GM18519 (cell line): ENCODE results near the gene PRELID3B.

Experiments used
- ATAC-seq: cut with Tn5 transposase; IDR thresholded peaks from one replicate; pipeline ENCODE4 v1.9.1; 2021; ENCODE audit warnings: mild to moderate bottlenecking, moderate library complexity; ENCODE audit not compliant: unreplicated experiment, low FRiP score

Gene PRELID3B

DNA sequence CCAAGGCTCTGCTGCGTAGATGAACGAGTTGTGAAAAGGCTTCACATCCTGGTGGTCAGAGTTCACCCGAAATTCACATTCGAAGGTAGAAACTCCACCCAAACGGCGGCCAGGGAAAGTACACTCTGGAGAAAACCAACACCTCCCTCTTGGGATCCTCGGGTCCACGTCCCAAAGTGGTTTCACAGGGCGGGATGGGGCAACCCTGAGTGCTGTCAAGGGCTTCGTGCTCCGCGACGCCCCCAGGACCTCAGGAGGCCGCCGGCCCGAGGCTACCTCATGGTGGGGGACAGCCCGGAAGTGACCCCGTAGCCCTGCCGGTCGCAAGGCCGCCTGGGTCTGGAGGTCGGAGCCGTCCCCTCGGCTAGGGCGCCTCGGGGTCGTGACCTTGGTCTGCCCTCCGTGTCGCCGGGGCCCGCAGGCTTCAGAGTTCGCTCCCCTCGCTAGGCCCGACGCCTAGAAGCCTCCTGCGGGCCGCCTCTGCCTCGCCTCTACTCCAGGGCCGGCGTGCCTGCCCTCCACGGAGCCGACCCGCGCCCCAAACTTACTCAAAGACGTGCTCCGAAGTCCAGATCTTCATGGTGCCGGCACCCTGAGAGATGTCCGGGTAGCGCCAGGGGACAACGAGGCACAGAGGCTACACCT, at the start of gene PRELID3B:
Gene PRELID3B (minus strand): TSS at position 636 of the 645 bp plus-strand sequence. CDS start 56 bp downstream, at position 580.
- peak; percentile 12 for ATAC-seq

DNA sequence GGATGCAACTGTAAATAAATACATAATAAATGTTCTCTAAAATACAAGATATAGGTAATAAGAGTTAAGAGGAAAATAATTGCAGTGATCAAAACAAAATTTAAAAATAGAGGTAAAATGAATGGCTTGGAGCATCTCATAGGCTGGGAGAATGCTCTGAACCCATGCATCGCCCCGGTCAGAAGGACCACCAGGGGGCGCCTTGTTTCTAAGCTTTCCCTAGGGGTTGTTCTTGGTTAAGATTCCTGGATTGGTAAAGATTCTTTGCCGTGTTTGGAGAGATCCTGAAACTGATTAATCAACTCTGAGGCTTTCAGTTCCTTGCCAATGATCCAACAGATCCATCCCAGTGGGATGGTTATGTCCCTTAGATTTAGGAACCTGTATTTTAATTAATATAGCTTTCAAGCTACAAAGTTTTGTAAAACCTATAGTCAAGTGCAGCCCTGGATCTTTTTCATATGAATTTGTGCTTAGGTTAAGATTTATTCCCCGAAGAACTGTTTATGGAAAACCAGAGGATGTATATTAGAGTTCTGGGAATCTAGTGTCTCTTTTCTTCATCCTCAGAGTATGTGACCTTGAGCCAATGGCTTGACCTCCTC, 45.3 kb upstream of the PRELID3B start:
- no peak for ATAC-seq

DNA sequence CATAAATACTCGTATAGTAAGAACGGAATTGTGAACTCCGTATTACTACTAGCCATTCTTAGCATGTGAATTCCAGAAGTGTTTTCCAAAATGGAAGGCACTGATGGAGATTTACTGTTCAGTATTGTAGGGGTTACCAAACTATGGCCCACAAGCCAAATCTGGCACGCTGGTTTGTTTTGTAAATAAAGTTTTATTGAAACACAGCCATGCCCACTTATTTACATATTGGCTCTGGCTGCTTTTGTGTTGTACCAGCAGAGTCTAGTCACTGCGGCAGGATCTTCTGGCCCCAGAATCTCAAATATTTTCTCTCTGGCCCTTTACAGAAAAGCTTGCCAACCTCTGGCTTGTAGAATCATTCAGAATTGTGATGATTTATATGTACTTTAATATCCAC, 44.3 kb upstream of the PRELID3B start:
- ATAC-seq: no peak

DNA sequence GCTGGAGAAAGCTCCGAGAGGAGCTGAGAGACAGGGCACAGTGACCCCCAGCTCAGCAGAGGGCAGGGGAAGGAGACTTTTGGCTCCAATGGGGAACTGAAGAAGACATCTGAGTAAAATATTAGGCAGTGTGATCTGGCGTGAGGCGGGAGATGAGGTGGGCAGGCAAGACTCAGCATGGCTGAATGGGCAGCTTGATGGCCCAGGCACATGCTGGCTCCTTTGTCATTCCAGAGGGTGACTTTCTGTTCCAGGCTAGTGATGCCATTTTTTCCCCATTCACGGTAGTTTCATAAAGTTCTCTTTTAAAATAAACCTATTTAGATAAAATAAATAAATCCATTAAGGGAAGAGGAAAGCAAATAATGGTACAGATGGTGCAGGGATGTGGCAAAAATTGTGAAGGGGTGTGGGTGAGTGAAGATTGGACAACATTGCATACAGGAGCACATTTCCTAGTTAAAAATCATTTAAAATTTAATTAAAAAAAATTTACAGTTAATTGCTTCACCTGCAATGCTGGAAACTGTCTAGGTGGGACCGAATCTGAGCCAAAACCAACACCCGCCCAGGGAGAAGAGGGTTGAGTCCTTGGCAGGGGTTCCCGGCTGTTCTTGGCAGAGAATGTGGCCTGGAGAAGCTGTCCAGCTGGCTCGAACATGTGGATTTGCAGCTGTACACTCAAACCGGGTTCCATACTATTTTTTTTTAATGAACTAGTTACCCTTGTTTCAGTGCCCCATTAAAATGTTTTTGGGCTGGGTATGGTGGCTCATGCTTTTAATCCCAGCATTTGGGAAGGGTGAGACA, 41.7 kb upstream of the PRELID3B start:
- no peak for ATAC-seq

DNA sequence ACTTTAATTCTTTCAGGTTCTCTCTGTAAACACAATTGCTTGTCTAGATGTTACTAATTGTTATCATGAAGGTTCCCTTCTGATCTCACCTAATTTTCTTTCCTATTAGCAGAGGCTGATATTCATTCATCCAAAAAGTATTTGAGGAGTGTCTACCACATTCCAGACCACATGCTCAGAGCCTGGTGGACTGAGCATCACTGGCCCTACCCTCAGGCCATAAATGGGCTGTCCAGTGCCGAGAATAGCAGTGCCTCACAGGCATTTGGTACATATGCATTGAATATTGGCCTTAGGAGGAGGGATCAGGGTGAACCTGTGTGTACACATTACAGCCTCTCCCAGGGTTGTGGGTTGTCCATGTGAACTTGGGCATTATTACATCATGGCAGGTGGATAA, 40.4 kb upstream of the PRELID3B start:
- no peak for ATAC-seq

DNA sequence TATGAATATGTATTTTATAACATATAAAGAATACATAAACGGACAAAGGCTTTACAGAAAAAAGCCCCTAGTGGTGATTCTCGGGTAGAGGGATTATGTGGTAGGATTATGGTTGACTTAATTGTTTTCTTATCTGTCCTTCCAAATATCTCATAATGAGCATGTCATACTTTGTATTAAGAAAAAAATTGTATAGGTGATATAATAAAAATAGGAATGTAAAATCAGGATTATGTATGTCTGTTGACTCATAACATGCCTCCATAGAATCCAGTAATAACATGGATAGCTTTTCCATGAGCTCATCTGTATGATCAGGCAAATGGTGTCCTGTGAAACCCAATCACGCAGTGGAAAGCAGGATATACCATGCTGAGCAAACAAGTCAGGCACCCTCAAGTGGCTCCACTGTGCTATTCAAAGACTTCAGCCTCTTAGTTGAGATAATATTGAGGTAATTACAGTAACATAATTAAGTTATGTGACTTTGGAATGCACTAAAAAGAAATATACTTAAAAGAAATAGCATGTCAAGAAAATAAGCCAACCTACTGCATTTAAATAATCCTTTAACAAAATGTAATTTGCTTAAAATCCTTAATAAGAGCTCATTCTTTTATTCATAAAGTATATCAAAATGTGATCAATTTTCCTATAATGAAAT, 39.6 kb upstream of the PRELID3B start:
- ATAC-seq: no peak

DNA sequence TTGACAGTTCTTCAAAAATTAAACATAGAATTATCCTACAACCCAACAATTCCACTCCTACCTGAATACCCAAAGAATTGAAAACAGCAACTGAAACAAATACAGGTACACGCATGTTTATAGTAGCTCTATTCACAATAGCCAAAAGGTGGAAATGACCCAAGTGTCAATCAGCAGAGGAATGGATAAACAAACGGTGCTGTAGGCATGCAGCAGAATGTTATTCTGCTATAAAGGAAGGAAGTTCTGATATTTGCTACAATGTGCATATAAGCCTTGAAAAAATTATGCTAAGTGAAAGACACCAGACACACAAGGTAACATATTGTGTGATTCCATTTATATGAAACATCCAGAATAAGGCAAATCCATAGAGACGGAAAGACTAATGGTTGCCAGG, 38.5 kb upstream of the PRELID3B start:
- no peak for ATAC-seq

DNA sequence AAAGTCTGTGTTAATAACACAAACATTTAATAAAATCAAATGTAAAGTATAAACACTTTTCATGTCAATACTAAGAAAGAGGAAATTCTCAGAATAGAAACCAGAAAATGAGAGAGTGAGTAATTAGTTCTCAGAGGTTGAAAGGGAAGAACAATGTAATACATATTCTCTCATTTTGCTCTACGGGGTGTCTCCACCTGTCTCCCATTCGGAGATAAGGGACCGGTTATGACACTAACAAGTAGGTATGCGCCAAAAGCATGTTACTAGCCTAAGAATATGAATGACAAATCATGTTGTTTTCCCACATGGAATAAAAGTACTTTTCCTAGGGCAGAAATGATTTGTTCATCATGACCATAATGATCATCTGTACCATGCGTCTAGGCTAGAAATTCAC, 35.6 kb upstream of the PRELID3B start:
- ATAC-seq: no peak

DNA sequence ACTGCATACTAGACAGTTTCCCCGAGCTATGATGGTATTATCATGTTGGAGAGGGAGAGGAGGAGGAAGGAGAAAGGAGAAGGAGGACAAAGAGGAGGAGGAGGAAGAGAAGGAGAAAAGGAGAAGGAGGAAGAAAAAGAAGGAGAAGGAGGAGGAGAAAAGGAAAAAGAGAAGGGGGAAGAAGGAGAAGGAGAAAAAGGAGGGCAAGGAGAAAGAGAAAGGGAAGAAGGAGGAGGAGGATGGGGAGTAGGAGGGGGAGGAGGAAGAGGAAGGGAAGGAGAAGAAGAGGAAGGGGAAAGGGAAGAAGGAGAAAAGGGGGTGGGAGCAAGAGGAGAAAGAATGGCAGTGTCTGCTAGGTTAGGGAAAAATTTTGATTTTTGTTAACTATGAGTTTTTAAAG, 35.1 kb upstream of the PRELID3B start:
- ATAC-seq: no peak

DNA sequence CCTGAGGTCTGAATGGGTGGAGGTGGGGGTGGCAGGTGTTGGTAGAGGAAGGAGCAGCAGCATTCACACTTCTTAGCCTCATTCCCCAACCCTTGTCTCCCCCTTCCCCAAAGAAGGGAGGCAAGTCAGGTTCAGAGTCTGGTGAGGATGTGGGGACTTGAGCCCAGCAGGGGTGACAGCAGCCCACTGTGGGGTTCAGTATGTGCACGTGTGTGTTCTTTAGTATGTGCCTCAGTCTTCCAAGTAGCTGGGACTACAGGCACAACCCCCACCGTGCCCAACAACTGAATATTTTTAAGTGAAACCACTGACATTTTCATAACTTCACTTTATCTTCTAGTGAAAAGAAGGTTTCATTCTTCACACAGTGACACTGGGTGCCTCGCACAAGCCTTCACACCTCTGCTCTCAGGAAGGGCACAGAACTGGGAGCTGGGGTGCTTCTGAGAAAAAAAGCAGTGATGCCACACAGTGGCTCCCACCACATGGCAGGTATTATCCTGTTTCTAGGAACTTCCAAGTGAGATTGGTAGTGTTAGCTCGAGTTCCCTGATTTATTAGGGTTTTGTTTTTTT, 33.4 kb upstream of the PRELID3B start:
- no peak for ATAC-seq

DNA sequence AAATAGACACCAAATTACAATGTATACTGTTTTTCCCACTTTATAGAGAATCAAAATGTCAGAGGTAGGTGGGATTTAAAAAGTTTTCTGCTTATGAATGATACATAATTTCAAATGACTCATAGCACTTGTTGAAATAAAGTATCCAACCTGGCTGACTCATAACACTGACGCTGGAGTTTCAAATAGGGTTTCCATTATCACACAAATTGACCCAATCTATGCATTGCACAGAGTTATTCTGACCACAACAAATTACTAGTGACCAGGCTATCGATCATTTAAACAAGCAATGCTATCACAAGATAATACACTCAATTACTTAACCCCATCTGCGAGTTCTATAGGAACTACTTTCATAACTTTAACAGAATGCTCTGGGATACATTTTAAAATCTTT, 31.9 kb upstream of the PRELID3B start:
- ATAC-seq: no peak

DNA sequence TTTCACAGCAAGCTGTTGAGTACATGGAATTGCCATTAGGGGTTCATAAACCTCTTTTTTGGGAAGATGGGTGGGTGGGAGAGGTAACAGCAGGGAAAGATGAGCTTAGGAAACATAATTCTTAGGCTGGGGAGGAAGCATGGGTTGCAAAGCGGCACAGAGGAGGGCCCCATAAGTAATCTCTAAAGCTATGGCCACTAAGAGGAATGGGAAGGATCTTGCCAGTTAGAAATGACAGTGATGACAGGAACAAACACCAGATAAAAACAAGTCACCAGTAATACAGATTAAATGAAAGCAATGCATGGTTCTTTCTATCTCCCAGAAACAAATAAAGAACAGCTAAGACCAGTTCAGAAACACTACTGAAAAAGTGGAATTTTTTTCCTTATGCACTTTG, 31.0 kb upstream of the PRELID3B start:
- no peak for ATAC-seq

DNA sequence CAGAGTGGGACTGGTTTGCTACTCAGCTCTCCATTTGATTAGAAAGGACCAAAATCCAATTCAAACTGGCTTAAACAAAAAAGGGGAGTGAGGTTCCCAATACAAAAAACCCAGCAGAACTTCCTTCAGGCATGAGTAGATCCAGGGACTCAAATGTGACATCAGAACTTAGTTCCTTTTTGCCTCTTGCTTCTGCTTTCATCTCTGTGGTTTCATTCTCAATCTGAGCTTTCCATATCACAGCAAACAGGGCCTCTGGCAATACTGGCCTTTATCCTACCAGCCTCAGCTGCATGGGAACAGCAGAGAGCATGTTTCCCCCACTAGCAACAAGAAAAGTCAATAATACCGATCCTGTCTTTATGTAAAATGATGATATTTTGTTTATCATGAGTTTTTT, 28.6 kb upstream of the PRELID3B start:
- ATAC-seq: peak; percentile 47

DNA sequence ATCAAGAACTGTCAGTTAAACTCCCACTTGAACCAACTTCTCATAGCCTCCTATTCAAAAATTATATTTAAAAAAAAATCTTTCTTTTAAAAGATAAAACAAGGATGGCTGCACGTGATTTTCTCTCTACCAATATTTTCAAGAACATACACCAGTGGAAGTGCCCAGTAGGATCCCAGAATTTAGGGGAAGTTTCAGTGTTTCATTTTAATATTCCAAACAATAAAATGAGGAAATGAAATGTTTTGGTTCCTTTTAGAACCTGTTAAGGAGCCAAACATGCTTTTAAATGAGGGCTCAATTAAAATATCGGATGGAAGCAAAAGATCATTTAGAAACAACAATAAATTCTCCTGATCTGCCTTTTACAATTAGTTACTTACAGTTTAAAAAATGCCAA, 26.4 kb upstream of the PRELID3B start:
- no peak for ATAC-seq

DNA sequence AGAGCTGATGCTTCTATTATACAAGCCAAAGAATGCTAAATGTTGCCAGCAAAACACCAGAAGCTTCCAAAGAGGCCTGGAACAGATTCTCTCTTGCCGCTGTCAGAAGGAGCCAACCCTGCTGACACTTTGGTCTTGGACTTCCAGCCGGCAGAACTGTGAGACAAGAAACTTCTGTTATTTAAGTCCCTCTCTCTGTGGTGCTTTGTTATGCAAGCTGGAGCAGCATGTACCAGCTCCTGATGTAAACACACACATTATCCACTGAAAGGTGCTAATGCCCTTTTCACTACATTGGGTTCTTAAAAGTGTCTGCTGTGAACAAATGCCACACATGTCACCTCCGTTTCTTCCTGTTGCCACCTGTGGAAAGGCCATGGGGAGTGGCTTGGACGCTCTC, 25.9 kb upstream of the PRELID3B start:
- no peak for ATAC-seq

DNA sequence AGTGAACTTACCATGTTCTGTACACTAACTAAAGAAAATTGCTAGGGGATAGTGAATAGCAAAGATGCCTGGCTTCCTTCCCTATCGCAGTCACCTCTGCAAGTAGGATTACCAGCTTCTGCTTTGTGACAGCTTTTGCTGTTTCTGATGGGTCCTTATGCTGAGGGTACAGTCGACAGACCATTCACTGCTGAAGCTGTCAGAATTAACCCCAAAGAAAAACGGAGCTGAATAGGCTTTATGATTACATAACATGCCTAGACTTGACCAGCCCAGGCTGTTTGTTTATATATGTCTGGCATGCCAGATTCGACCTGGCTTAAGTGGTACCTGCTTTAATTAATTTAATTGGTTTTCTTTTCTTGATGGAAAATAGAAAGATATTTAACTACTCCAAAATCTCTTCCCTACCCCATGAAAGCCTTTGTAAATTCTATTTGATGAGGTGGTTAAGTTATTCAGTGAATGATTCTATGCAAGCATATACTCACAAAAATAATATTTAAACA, 21.7 kb upstream of the PRELID3B start:
- no peak for ATAC-seq

DNA sequence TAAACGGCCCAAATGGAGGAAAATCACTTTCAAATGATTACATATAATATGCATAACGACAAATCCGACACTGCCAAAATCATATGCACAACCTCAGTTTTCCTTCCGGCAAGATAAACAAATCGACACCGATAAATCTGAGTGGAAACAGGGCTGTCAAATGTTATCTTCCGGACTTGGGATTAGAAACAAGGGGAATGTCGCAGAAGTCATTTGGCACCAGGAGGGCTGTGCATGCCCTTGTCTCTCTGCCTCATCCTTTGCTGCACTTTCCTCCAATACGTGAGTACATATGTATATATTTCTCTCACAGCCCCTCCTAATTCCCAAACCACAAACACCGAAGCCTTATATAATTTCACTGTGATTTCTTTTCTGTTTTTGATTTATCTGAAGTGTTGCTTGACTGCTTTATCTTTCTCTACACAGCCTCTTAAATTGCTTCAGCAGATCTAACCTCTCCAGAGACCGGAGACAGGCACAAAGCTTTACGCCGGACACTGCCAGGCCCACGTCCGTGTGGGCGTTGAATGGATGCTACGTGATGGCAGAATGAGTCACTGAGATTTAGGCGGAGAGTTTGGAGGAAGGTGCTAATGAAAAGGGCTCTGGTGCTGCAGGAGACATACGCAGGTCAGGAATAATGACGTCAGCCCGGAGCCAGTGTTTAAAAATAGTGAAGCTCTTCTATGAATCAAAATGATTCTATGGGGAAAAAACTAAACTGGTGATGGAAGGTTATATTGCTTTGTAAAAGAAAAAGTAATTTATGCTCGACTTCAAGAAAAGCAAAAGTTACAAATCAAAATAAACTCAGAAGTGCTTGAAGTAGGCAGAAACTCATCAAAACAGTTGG, 21.0 kb upstream of the PRELID3B start:
- ATAC-seq: no peak

DNA sequence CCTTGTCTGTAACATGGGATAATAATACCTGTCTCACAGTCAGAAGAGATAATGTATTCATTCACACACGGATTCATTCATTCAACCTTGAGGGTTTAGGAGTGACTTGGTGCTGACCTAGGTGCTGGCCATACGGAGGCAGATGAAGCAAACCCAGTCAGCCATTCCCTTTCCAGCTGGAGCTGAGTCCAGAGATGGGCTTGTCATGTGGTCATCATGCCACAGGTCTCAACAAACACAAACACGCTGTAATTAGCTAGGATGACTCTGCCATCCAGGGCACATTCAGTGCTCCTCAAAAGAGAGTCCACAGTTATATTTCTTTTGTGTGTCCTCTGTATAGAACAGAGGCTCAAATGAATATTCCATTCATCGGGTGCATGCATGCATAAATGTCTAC, 19.5 kb upstream of the PRELID3B start:
- no peak for ATAC-seq

DNA sequence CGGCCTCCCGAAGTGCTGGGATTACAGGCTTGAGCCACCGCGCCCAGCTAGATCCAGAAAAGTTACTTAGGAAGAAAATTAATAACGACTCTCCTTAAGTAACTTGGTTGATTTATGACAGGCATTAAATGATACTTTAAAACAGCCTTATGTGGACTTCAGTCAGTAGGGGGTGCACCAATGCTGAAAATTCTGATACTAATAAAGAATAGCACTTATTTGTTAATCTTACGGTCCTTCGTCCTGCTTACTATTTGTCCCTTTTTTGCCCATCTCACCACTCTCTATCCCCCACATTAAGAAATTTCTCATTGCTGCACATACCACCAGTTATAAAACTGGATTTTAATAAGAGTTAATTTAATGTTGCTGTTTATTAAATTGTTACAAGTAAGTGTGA, 12.7 kb upstream of the PRELID3B start:
- ATAC-seq: no peak

DNA sequence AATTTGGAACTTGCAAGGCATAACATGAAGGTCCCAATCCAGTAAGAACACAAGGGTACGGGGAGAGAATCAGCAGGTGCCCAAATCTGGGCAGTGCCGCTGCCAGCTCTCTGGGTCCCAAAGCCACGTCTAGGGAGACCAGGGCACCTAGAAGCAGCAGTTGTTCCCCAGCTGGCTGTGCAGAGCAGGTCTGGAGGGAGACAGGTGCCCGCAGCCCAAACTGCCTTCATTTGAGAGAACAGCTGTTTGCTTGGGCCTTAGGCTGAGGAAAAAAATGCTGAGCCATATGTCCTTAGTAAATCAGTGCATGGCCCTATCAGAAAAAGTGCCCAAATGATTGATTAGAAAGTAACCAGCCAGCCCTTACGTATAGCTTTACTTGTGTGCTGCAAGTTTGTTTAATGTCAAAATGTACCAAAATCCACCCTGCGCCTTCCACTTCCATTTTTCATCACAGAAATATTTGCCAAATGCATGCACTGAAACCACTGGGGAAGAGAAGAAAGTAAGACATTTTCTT, 9.1 kb upstream of the PRELID3B start:
- no peak for ATAC-seq
